ENCODE data around the gene RIMBP3C. TPM values are rescaled to one million over a fixed set of nuclear protein-coding genes. Genes with fewer than 3 reads are reported as not detected.
"Not testable (repeated sequence)": the region's sequence is repeated elsewhere in the genome, so short reads cannot be mapped to it uniquely, and the experiment has no call there.

RIMBP3C gene
- total RNA-seq, 4 donors from 2014 or later = not detected

DNA sequence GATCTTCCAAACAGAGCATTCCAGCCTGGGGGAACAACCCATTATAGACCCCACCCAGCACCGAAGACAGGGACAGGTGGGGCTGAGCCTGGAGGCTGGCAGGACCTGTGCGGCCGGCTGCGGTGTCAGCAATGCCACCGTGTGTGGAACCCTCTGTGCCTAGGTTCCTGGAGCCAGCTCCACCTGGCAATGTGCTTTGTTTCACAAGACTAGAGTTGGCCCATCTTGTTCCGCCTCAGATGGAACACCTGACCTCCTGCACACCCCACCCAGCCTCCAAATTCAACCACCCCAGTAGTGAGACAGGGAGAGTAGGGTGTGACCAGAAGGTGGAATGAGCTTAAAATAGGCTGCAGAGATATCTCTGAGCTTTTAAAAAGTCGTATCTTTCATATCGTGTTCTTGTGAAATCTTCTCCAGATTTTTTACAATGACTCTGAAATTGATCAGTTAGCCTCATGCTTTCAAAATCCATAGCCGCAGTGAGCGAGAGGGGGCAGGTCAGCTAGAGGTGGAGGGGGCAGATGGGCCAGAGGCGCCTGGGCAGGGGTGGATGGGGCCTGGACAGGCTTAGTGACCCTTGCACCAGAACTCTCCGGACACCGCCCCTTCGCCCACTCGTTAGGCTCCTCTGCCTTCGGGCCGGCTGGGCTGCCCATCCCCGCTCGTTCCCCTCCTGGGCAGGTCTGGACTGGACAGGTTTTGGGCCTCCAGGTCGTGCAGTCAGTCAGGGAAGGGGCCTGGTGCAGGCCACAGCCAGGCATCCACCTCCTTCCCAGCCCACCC lies 18.2 kb downstream of the RIMBP3C start:
- WGBS = no CpG with 5 or more reads among the region's 20 CpGs
- intact Hi-C loops (cut with DNase I); H3K4me3 ChIP-seq; H3K9me3 ChIP-seq; H3K27ac ChIP-seq (replicated peaks in 1 of 4); H3K27me3 ChIP-seq; DNase-seq (ENCODE audit: extremely low spot score); H3K4me1 ChIP-seq; H3K36me3 ChIP-seq: not testable (repeated sequence)

DNA sequence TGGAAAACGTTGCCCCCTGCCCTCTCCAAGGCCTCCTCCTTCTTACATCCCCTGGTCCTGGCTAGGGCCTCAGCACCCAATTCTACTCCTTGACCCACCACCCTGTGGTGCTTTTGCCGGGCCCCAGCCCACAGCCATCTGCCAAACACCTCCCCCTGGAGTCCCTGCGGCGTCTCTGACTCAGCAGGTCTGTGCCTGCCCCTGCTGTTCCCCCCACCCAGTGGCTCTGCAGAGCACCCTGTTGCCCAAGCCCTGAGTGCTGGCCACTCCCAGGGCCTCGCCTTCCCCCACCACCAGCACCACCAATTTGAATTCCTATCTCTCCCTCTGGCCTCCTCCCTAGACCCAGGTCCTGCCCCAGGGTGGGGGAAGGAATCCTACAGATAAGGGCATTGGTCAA lies 19.7 kb downstream of the RIMBP3C start:
- no CpG with 5 or more reads among the region's 5 CpGs for WGBS
- intact Hi-C loops (cut with DNase I) = not testable (repeated sequence)

DNA sequence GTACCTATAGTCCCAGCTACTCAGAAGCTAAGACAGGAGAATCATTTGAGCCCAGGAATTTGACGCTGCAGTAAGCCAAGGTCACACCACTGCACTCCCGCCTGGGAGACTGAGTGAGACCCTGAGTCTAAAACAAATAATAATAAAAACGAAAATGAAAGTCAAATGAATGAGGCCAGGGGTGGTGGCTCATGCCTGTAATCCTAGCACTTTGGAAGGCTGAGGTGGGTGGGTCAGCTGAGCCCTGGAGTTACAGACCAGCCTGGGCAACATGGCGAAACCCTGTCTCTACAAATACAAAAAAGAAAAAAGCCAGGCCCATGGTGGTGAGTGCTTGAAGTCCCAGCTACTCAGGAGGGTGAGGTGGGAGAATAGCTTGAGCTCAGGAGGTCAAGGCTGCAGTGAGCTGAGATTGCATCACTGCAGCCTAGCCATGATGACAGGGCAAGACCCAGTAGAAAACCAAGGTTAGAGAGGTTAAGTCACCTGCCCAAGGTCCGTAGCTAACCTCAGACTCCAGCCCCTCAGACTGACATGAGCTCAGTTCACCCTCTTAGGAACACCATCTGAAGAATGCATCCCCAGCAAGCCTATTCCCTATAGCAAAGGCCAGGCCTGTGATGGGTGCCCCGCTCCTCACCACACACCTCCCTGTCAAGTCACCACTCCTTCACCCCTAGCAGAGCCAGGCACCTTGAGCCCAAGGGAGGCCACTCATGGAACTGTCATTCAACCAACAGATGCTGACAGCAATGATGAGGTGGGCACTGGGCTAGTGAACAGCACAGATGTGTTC lies 24.4 kb downstream of the RIMBP3C start:
- WGBS = no CpG with 5 or more reads among the region's 6 CpGs
- H3K4me3 ChIP-seq; H3K27ac ChIP-seq (replicated peaks in 1 of 4); H3K9me3 ChIP-seq; H3K4me1 ChIP-seq; DNase-seq (ENCODE audit: extremely low spot score); intact Hi-C loops (cut with DNase I); H3K27me3 ChIP-seq; H3K36me3 ChIP-seq: not testable (repeated sequence)

More for the DNA sequence above, 19.7 kb downstream of the RIMBP3C start:
- not testable (repeated sequence) for DNase-seq (ENCODE audit: extremely low spot score); H3K27me3 ChIP-seq; H3K4me1 ChIP-seq; H3K4me3 ChIP-seq; H3K27ac ChIP-seq (replicated peaks in 1 of 4); H3K36me3 ChIP-seq; H3K9me3 ChIP-seq

DNA sequence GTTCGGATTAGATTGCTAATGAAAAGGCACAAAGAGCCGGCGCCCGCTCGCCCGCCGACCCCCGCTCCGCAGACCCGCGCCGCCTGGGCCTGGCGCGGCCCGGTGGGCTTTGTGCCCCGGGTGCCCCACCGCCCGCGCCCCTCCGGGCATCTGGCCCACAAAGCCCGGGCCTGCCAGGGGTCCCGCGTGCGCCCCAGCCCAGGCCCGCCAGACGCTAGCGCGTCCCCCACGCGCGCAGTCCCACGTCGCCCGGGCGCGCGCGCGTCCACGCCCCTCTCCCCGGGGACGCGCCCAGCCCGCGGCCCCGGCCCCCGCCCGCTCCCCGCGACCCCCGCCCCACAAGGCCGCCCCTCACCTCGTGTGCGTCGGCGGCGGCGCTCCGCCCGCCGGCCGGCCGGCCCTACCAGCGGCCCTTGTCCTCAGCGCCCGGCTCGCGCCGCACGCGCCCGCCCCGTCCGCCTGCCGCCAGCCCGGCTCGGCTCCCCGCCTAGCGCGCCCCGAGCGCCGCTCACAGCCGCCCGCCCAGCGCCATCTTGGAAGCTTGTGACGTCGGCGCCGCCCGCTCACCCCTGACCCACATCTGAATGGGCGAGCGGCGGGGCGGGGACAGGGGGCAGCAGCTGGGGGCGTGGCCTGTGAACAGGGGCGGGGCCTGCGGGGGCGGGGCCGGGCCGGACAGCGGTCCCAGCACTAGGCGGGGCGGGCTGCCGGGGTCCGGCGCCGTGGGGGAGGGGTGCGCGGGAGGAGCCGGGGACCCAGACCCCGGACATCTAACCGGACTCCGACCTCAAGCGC lies 34.1 kb downstream of the RIMBP3C start:
- H3K27ac ChIP-seq (replicated peaks in 1 of 4); H3K9me3 ChIP-seq; H3K4me1 ChIP-seq; intact Hi-C loops (cut with DNase I); H3K36me3 ChIP-seq; H3K27me3 ChIP-seq; DNase-seq (ENCODE audit: extremely low spot score): not testable (repeated sequence)
- WGBS = no CpG with 5 or more reads among the region's 115 CpGs
- H3K4me3 ChIP-seq = peak overlapping the region in 1 of 4 donors; percentile 40

DNA sequence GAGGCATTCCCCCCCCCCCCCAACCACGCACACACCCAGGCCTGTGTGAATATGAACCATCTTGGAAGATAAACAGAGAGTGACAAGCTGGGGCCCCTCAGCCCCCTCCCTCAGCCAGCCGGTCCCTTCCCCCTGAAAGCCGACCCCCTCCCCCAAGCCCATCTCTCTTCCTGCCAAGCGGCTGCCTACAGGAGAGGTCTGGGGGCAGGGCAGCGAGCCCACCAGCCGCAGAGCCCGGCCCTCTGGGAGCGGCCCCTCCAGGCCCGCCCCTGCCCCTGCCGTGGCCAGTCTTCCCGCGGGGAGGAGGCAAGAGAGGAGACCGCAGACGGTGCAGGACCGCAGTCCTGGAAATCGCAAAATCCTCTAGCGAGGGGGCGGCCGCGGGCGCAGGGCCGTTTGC lies 34.7 kb downstream of the RIMBP3C start:
- no CpG with 5 or more reads among the region's 22 CpGs for WGBS
- H3K4me1 ChIP-seq; H3K36me3 ChIP-seq; DNase-seq (ENCODE audit: extremely low spot score); H3K27me3 ChIP-seq; H3K9me3 ChIP-seq; H3K27ac ChIP-seq (replicated peaks in 1 of 4); intact Hi-C loops (cut with DNase I): not testable (repeated sequence)
- H3K4me3 ChIP-seq = peak overlapping the region in 1 of 4 donors; percentile 40

DNA sequence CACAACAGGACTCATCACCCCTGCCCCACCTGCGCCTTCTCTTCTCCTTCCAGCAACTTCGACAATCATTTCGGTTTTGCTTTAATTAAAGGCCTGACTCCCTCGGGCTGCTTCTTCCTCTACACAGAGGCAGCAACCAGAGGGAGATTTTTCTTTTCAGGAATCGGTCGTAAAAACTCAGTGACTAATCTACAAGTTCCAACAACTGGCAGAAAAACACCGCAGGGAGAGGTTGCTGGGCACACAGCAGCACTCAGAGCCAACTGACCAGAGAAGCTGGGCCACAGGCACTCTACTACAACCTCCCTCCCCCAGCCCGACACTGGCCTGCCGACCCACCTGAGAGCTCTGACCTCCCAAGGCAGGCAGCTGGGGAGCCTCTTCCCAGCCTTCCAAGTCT lies 36.0 kb downstream of the RIMBP3C start:
- H3K36me3 ChIP-seq; H3K4me3 ChIP-seq; H3K27ac ChIP-seq (replicated peaks in 1 of 4); H3K27me3 ChIP-seq; H3K4me1 ChIP-seq; H3K9me3 ChIP-seq; intact Hi-C loops (cut with DNase I); DNase-seq (ENCODE audit: extremely low spot score): not testable (repeated sequence)
- WGBS = no CpG with 5 or more reads among the region's 9 CpGs

DNA sequence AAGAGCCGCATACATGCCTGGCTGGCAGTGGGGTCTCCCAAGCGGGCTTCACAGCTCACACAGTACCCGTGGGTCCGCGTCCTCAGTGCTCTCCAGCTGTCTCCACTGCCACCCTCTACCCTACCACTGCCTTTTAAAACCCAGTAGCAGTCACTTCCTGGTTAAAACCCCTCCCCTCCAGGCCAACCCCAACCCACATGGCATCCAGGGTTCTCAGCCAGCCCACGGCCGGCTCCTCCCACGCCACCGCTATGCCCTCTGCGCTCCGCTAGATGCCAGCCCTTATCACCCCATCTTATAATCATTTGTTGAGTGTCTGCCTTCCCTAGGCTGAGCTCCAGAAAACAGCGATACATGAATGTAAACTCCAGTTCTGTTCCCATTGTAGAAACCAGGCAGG lies 37.1 kb downstream of the RIMBP3C start:
- H3K27me3 ChIP-seq; H3K27ac ChIP-seq (replicated peaks in 1 of 4); H3K4me1 ChIP-seq; H3K9me3 ChIP-seq; H3K4me3 ChIP-seq; DNase-seq (ENCODE audit: extremely low spot score); intact Hi-C loops (cut with DNase I); H3K36me3 ChIP-seq: not testable (repeated sequence)
- no CpG with 5 or more reads among the region's 12 CpGs for WGBS

DNA sequence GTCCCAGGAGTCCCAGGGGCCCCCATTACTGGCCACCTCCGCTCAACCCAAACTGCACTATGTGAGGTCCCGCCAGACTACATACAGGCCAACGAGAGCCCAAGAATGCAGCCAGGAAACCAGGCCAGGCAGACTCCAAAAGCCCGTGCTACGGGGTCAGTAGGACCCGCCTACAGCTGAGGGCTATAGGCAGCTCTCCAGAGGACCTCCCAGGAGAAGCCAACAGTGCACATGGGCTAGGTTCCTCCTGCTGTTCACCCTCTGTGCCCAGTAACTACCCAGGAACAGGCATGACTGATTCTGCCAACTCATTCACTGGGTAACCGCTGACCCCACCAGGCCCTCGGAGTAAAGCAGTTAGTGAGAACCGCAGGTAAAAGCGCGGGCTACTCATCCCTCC lies 39.2 kb downstream of the RIMBP3C start:
- H3K9me3 ChIP-seq; intact Hi-C loops (cut with DNase I); H3K36me3 ChIP-seq; DNase-seq (ENCODE audit: extremely low spot score); H3K4me3 ChIP-seq; H3K27me3 ChIP-seq; H3K4me1 ChIP-seq; H3K27ac ChIP-seq (replicated peaks in 1 of 4): not testable (repeated sequence)
- WGBS = no CpG with 5 or more reads among the region's 11 CpGs

DNA sequence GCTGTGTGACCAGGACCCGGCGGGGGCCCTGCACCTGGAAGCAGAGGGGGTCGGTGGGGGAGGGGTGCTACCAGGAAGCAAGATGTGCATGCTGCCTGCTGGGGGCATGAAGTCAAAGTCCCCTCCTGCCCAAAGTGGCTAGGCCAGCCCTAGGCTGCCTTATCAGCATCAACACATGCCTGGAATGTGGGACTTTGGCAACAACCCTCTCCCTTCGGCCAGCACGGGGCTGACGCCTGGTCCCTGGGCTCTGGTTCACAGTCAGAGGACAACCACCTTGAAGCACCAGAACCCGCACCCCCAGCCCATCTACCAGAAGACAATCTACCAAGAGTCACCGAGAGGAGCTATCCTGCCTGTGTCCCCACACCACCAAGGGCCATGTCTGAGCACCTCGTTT lies 40.9 kb downstream of the RIMBP3C start:
- H3K36me3 ChIP-seq; H3K27ac ChIP-seq (replicated peaks in 1 of 4); intact Hi-C loops (cut with DNase I); H3K9me3 ChIP-seq; DNase-seq (ENCODE audit: extremely low spot score); H3K4me1 ChIP-seq; H3K27me3 ChIP-seq; H3K4me3 ChIP-seq: not testable (repeated sequence)
- no CpG with 5 or more reads among the region's 9 CpGs for WGBS

DNA sequence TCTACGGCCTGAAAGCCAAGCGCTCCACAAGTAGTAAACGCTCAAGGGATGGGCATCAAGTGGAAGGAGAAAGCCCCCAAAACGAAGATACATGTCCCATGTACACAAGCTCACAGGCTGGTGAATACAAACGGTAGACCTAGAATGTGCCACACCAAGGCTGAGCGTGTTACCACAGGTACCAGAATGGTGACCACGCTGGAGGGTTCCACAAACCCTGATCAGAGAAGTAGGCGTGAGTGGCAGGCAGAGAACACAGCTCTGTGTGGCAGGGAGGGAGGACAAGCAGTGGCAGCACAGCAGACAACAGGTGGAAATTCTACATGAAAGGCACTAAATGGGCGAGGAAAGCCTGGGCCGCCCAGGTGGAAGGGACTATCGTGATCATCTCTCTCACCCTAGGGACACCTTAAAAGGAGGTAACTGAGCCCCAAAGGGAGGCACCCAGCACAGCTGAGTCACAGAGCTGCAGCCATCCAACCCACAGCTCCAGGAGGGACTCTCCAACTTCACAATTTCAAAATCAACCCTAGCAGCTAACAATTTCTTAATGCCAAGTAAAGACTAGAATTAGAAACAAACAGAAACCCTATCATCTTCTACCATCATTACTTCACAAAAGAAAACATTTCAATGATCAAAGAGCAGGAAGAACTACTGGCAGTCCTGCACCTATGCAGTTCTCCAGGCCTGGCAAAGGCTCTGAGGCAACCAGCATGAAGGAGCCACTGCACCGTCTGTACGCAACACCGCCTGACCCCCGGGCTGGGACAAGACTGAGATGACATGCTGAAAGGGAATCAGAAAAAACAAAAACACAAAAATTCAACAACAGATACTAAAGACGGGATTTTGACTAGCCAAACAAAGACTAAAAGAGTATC lies 51.4 kb downstream of the RIMBP3C start:
- H3K36me3 ChIP-seq; intact Hi-C loops (cut with DNase I); H3K4me3 ChIP-seq; H3K9me3 ChIP-seq; H3K27ac ChIP-seq (replicated peaks in 1 of 4); H3K4me1 ChIP-seq; H3K27me3 ChIP-seq; DNase-seq (ENCODE audit: extremely low spot score): not testable (repeated sequence)
- no CpG with 5 or more reads among the region's 16 CpGs for WGBS

DNA sequence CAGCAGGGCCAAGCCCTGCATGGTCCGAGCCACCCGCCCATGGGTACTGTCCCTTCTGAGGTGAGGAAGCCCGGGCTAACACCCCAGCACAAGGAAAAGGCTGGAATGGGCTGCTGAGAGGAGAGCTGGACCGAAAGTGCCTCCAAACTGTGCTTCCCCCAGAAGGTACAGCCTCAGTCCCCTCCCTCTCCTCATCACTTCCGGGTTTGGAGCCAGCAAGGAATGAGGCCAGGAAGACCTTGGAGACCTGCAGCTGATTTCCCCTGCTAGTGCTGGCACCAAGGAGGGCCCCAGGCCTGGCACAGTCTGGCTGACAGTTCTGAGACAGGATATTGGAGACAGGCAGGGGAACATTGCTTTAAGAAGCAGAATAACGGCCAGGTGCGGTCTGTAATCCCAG lies 52.8 kb downstream of the RIMBP3C start:
- WGBS = no CpG with 5 or more reads among the region's 7 CpGs
- intact Hi-C loops (cut with DNase I); H3K4me3 ChIP-seq; H3K27ac ChIP-seq (replicated peaks in 1 of 4); H3K36me3 ChIP-seq; H3K27me3 ChIP-seq; H3K9me3 ChIP-seq; H3K4me1 ChIP-seq; DNase-seq (ENCODE audit: extremely low spot score): not testable (repeated sequence)

DNA sequence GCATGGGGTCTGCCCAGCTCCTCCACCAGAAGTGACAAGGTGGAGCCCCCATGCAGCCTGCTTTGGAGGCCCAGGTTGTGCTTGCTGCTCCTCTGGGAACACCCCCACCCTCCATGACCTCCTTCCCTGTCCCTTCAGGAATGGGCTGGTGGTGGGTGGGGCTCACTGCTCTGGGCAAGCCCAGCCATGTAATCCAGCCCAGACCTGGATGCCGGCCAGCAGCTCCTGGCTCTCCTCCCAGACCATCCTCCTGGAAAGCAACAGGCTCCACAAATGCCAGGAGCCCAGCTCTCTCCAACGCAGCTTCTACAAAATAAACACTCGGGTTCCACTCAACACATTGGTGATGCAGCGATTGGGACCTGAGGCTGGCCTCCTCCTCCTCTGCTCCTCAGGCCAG lies 53.3 kb downstream of the RIMBP3C start:
- intact Hi-C loops (cut with DNase I); H3K27me3 ChIP-seq; H3K4me3 ChIP-seq; H3K36me3 ChIP-seq; H3K4me1 ChIP-seq; H3K27ac ChIP-seq (replicated peaks in 1 of 4); DNase-seq (ENCODE audit: extremely low spot score); H3K9me3 ChIP-seq: not testable (repeated sequence)
- no CpG with 5 or more reads among the region's 4 CpGs for WGBS

Measured in esophagus muscularis mucosa (tissue), 4 donors.